DND-41 (cell line): ENCODE measurements around the gene DNAAF9.

ENCODE experiments used
- EZH2 ChIP-seq: IDR thresholded peaks from 3 replicates; pipeline ENCODE4 v1.6.1; 2012; ENCODE audit warnings: borderline replicate concordance, low read depth, mild to moderate bottlenecking, moderate library complexity, low read length, inconsistent platforms; ENCODE audit not compliant: severe bottlenecking
- TF ChIP-seq, protein P1 (sequence below): IDR thresholded peaks from 2 replicates; pipeline ENCODE4 v1.5.1; 2012; ENCODE audit warnings: borderline replicate concordance, low read length, moderate library complexity, mild to moderate bottlenecking; ENCODE audit not compliant: poor library complexity, severe bottlenecking; ENCODE audit errors: extremely low read depth

DNA sequence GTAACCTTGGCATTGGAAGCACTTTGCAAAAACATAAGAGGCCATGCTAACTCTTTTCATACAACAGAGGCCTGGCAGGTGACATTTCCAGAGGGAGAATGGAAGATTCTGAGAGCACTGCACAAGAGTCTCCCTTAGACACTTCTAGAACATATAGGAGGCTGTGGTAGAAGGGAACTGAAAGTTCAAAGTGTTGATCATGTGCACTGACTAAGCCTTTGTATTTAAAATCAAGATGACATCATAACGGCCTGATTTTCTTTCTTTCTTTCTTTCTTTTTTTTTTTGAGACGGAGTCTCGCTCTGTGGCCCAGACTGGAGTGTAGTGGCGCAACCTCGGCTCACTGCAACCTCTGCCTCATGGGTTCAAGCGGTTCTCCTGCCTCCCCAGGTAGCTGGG, 26.8 kb upstream of the DNAAF9 start:
- TF ChIP-seq, protein P1, sequence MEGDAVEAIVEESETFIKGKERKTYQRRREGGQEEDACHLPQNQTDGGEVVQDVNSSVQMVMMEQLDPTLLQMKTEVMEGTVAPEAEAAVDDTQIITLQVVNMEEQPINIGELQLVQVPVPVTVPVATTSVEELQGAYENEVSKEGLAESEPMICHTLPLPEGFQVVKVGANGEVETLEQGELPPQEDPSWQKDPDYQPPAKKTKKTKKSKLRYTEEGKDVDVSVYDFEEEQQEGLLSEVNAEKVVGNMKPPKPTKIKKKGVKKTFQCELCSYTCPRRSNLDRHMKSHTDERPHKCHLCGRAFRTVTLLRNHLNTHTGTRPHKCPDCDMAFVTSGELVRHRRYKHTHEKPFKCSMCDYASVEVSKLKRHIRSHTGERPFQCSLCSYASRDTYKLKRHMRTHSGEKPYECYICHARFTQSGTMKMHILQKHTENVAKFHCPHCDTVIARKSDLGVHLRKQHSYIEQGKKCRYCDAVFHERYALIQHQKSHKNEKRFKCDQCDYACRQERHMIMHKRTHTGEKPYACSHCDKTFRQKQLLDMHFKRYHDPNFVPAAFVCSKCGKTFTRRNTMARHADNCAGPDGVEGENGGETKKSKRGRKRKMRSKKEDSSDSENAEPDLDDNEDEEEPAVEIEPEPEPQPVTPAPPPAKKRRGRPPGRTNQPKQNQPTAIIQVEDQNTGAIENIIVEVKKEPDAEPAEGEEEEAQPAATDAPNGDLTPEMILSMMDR = no peak
- TF ChIP-seq EZH2 = no peak
